ENCODE data around the gene IL36B. TPM values are rescaled to one million over a fixed set of nuclear protein-coding genes. Genes with fewer than 3 reads are reported as not detected.
A peak's percentile ranks its signal among the peaks of the same experiment; 100 is the strongest.

The IL36B gene
- polyA plus RNA-seq, 1 donor from 2014 or later: not detected

GRCh38 chr2:113050921-113051895 is 1.5 kb downstream of the IL36B start:
- Mint-ChIP-seq H3K4me1 (no peaks in the 10 kb centered on the region), H3K36me3 (peaks cover 2% of the 10 kb centered on the region), H3K4me3 (no peak overlapping the region), H3K27ac (no peak overlapping the region), H3K9me3 (peaks cover 14 to 25% (median 23%) of the 10 kb centered on the region in 3 donors), H3K27me3 (peaks cover 12% of the 10 kb centered on the region)

- Mint-ChIP-seq H3K4me3 (no peak overlapping the region), H3K4me1 (no peaks in the 10 kb centered on the region), H3K9me3 (peaks cover 0 to 11% (median 0%) of the 10 kb centered on the region in 3 donors), H3K36me3 (peaks cover 4% of the 10 kb centered on the region), H3K27ac (no peak overlapping the region), H3K27me3 (peaks cover 9% of the 10 kb centered on the region)
These were observed 6.2 kb downstream of the IL36B start for GRCh38 chr2:113046465-113046864.

GRCh38 chr2:113041871-113042270 is 10.8 kb downstream of the IL36B start:
- Mint-ChIP-seq H3K9me3 (peaks cover 0 to 8% (median 0%) of the 10 kb centered on the region in 3 donors), H3K4me3 (no peak overlapping the region), H3K27ac (no peak overlapping the region), H3K4me1 (no peaks in the 10 kb centered on the region), H3K36me3 (peaks cover 2% of the 10 kb centered on the region), H3K27me3 (peaks cover 10% of the 10 kb centered on the region)

- no peaks in the 10 kb centered on the region for H3K36me3 Mint-ChIP-seq
- H3K4me1 Mint-ChIP-seq: no peaks in the 10 kb centered on the region
- H3K27me3 Mint-ChIP-seq: peaks cover 13% of the 10 kb centered on the region
- no peak overlapping the region for H3K27ac Mint-ChIP-seq
- no peak overlapping the region for H3K4me3 Mint-ChIP-seq
- peaks cover 0 to 8% (median 0%) of the 10 kb centered on the region in 3 donors for H3K9me3 Mint-ChIP-seq
These were observed 12.9 kb downstream of the IL36B start for GRCh38 chr2:113039719-113040118.

GRCh38 chr2:113039158-113039557 is 13.5 kb downstream of the IL36B start:
- H3K27ac Mint-ChIP-seq: no peak overlapping the region
- H3K4me1 Mint-ChIP-seq: no peaks in the 10 kb centered on the region
- peaks cover 0 to 8% (median 0%) of the 10 kb centered on the region in 3 donors for H3K9me3 Mint-ChIP-seq
- no peaks in the 10 kb centered on the region for H3K36me3 Mint-ChIP-seq
- no peak overlapping the region for H3K4me3 Mint-ChIP-seq
- H3K27me3 Mint-ChIP-seq: peaks cover 14% of the 10 kb centered on the region

GRCh38 chr2:113038291-113038690 is 14.4 kb downstream of the IL36B start:
- no peak overlapping the region for H3K4me3 Mint-ChIP-seq
- peaks cover 18% of the 10 kb centered on the region for H3K27me3 Mint-ChIP-seq
- no peaks in the 10 kb centered on the region for H3K36me3 Mint-ChIP-seq
- H3K4me1 Mint-ChIP-seq: no peaks in the 10 kb centered on the region
- peaks cover 0 to 8% (median 0%) of the 10 kb centered on the region in 3 donors for H3K9me3 Mint-ChIP-seq
- H3K27ac Mint-ChIP-seq: no peak overlapping the region

GRCh38 chr2:113036763-113037162 is 15.9 kb downstream of the IL36B start:
- Mint-ChIP-seq H3K27me3 (peaks cover 17% of the 10 kb centered on the region), H3K36me3 (no peaks in the 10 kb centered on the region), H3K4me1 (no peaks in the 10 kb centered on the region), H3K27ac (no peak overlapping the region), H3K4me3 (no peak overlapping the region), H3K9me3 (no peaks in the 10 kb centered on the region)

- H3K9me3 Mint-ChIP-seq: no peaks in the 10 kb centered on the region
- H3K4me3 Mint-ChIP-seq: no peak overlapping the region
- H3K4me1 Mint-ChIP-seq: no peaks in the 10 kb centered on the region
- H3K27me3 Mint-ChIP-seq: peaks cover 25% of the 10 kb centered on the region
- H3K36me3 Mint-ChIP-seq: no peaks in the 10 kb centered on the region
- no peak overlapping the region for H3K27ac Mint-ChIP-seq
These were observed 18.7 kb downstream of the IL36B start for GRCh38 chr2:113034016-113034415.

- Mint-ChIP-seq H3K4me3 (no peak overlapping the region), H3K9me3 (peaks cover 0 to 2% (median 0%) of the 10 kb centered on the region in 3 donors), H3K36me3 (no peaks in the 10 kb centered on the region)
These were observed 19.9 kb downstream of the IL36B start for GRCh38 chr2:113032737-113033136.

GRCh38 chr2:113028112-113028511 is 24.6 kb downstream of the IL36B start:
- Mint-ChIP-seq H3K9me3 (peaks cover 0 to 2% (median 0%) of the 10 kb centered on the region in 3 donors), H3K4me3 (no peak overlapping the region), H3K36me3 (no peaks in the 10 kb centered on the region), H3K27me3 (peaks cover 38% of the 10 kb centered on the region), H3K27ac (no peak overlapping the region), H3K4me1 (peaks cover 0 to 7% (median 4%) of the 10 kb centered on the region in 3 donors)

More at GRCh38 chr2:113032737-113033136, 19.9 kb downstream of the IL36B start:
- Mint-ChIP-seq H3K27ac (no peak overlapping the region), H3K27me3 (peaks cover 25% of the 10 kb centered on the region), H3K4me1 (no peaks in the 10 kb centered on the region)

- H3K4me3 Mint-ChIP-seq: no peak overlapping the region
- no peak overlapping the region for H3K27ac Mint-ChIP-seq
- H3K9me3 Mint-ChIP-seq: peaks cover 0 to 2% (median 0%) of the 10 kb centered on the region in 3 donors
- peaks cover 38% of the 10 kb centered on the region for H3K27me3 Mint-ChIP-seq
- peaks cover 0 to 7% (median 4%) of the 10 kb centered on the region in 3 donors for H3K4me1 Mint-ChIP-seq
- H3K36me3 Mint-ChIP-seq: no peaks in the 10 kb centered on the region
These were observed 25.0 kb downstream of the IL36B start for GRCh38 chr2:113027691-113028090.

GRCh38 chr2:113025737-113026136 is 26.9 kb downstream of the IL36B start:
- H3K9me3 Mint-ChIP-seq: peaks cover 0 to 2% (median 0%) of the 10 kb centered on the region in 3 donors
- H3K36me3 Mint-ChIP-seq: no peaks in the 10 kb centered on the region
- peaks cover 0 to 7% (median 4%) of the 10 kb centered on the region in 3 donors for H3K4me1 Mint-ChIP-seq
- H3K4me3 Mint-ChIP-seq: no peak overlapping the region
- H3K27me3 Mint-ChIP-seq: peaks cover 38% of the 10 kb centered on the region
- H3K27ac Mint-ChIP-seq: no peak overlapping the region

- peaks cover 0 to 2% (median 0%) of the 10 kb centered on the region in 3 donors for H3K9me3 Mint-ChIP-seq
- peaks cover 34% of the 10 kb centered on the region for H3K27me3 Mint-ChIP-seq
- H3K36me3 Mint-ChIP-seq: no peaks in the 10 kb centered on the region
- no peak overlapping the region for H3K27ac Mint-ChIP-seq
- H3K4me3 Mint-ChIP-seq: no peak overlapping the region
- peaks cover 0 to 7% (median 4%) of the 10 kb centered on the region in 3 donors for H3K4me1 Mint-ChIP-seq
These were observed 27.9 kb downstream of the IL36B start for GRCh38 chr2:113024764-113025163.

- Mint-ChIP-seq H3K9me3 (peaks cover 0 to 14% (median 10%) of the 10 kb centered on the region in 3 donors), H3K4me3 (no peak overlapping the region), H3K4me1 (peaks cover 0 to 7% (median 4%) of the 10 kb centered on the region in 3 donors), H3K36me3 (no peaks in the 10 kb centered on the region), H3K27ac (peak overlapping the region in 1 of 3 donors; percentile 2), H3K27me3 (peaks cover 39% of the 10 kb centered on the region)
These were observed 31.4 kb downstream of the IL36B start for GRCh38 chr2:113021312-113021711.

- Mint-ChIP-seq H3K4me1 (no peaks in the 10 kb centered on the region), H3K27me3 (peaks cover 34% of the 10 kb centered on the region)
These were observed 34.2 kb downstream of the IL36B start for GRCh38 chr2:113018509-113018908.

More at GRCh38 chr2:113018509-113018908, 34.2 kb downstream of the IL36B start:
- Mint-ChIP-seq H3K9me3 (peaks cover 0 to 14% (median 10%) of the 10 kb centered on the region in 3 donors), H3K27ac (no peak overlapping the region), H3K4me3 (no peak overlapping the region), H3K36me3 (no peaks in the 10 kb centered on the region)
